GM23338 (cell line): Measurements from ENCODE around the gene ROBO1. TPM values are rescaled to one million over a fixed set of nuclear protein-coding genes. Genes with fewer than 3 reads are reported as not detected.

Experiments
- ATAC-seq: fragments of 200-7000 bp; cut with Tn5 transposase; 3 replicates; pipeline ENCODE4 v1.9.1; 2020
- DNase-seq: peaks from one replicate; pipeline ENCODE4 v3.0.0-alpha.2; 2015; ENCODE audit warnings: low spot score
- H2AFZ ChIP-seq: fragments of 200-600 bp; sonication (generic); 2 replicates; pipeline ENCODE4 v1.8.0; 2016; ENCODE audit warnings: antibody characterized with exemption, mild to moderate bottlenecking, moderate library complexity
- H3F3A ChIP-seq: fragments of 200-600 bp; sonication (generic); replicated peaks from 2 replicates; pipeline ENCODE4 v1.8.0; 2017; ENCODE audit warnings: antibody characterized with exemption, mixed run types, low read depth
- H3K27ac ChIP-seq: fragments of 200-600 bp; sonication (generic); 2 replicates; pipeline ENCODE4 v1.6.1; 2016; ENCODE audit warnings: low read depth
- H3K27me3 ChIP-seq: fragments of 200-600 bp; sonication (generic); 2 replicates; pipeline ENCODE4 v1.8.0; 2016; ENCODE audit warnings: mild to moderate bottlenecking, mixed run types, moderate library complexity; ENCODE audit not compliant: insufficient read depth
- H3K36me3 ChIP-seq: fragments of 200-600 bp; sonication (generic); 2 replicates; pipeline ENCODE4 v1.8.0; 2016; ENCODE audit warnings: mild to moderate bottlenecking; ENCODE audit not compliant: insufficient read depth
- H3K4me1 ChIP-seq: fragments of 200-600 bp; sonication (generic); 2 replicates; pipeline ENCODE4 v1.8.0; 2016; ENCODE audit warnings: mild to moderate bottlenecking, moderate library complexity; ENCODE audit not compliant: insufficient read depth
- H3K4me2 ChIP-seq: fragments of 200-600 bp; sonication (generic); 2 replicates; pipeline ENCODE4 v1.7.1; 2017; ENCODE audit warnings: mixed run types
- H3K4me3 ChIP-seq: fragments of 200-600 bp; sonication (generic); 2 replicates; pipeline ENCODE4 v1.6.1; 2016; ENCODE audit warnings: mixed run types
- H3K79me2 ChIP-seq: fragments of 200-600 bp; sonication (generic); replicated peaks from 2 replicates; pipeline ENCODE4 v1.8.0; 2017; ENCODE audit warnings: mild to moderate bottlenecking; ENCODE audit not compliant: insufficient read depth
- H3K9me2 ChIP-seq: fragments of 200-600 bp; sonication (generic); 2 replicates; pipeline ENCODE4 v1.8.0; 2017; ENCODE audit not compliant: insufficient read depth
- H4K20me1 ChIP-seq: fragments of 200-600 bp; sonication (generic); replicated peaks from 2 replicates; pipeline ENCODE4 v1.8.0; 2017; ENCODE audit warnings: mild to moderate bottlenecking; ENCODE audit not compliant: insufficient read depth
- H3K27ac Mint-ChIP-seq: 2 replicates; pipeline ENCODE4 v1.8.0; 2020; ENCODE audit warnings: inconsistent platforms, mild to moderate bottlenecking, moderate library complexity, mixed read lengths
- H3K27me3 Mint-ChIP-seq: 3 replicates; pipeline ENCODE4 v1.8.0; 2022; ENCODE audit warnings: low read depth, mild to moderate bottlenecking, moderate library complexity, mixed read lengths, inconsistent platforms; ENCODE audit not compliant: insufficient read depth, poor library complexity
- H3K36me3 Mint-ChIP-seq: 3 replicates; pipeline ENCODE4 v1.8.0; 2021; ENCODE audit warnings: low read depth, mild to moderate bottlenecking, inconsistent platforms, moderate library complexity, mixed read lengths
- H3K4me1 Mint-ChIP-seq: 3 replicates; pipeline ENCODE4 v1.8.0; 2020; ENCODE audit warnings: mild to moderate bottlenecking, inconsistent platforms, mixed read lengths
- H3K4me3 Mint-ChIP-seq: 3 replicates; pipeline ENCODE4 v1.8.0; 2021; ENCODE audit warnings: moderate library complexity, mild to moderate bottlenecking, inconsistent platforms, mixed read lengths
- H3K9me3 Mint-ChIP-seq: 3 replicates; pipeline ENCODE4 v1.8.0; 2020; ENCODE audit warnings: moderate library complexity, mild to moderate bottlenecking, inconsistent platforms, mixed read lengths
- CREB1 ChIP-seq: fragments of 250-450 bp; sonication (Bioruptor Pico); IDR thresholded peaks from 2 replicates; pipeline ENCODE4 v1.5.0; 2020; ENCODE audit warnings: low read depth, mild to moderate bottlenecking, moderate library complexity
- CTCF ChIP-seq, 2 experiments: fragments of 200-600 bp in 1 of 2; sonication (generic) in 1 of 2; conservative IDR thresholded peaks; 2 replicates each; pipeline versions ENCODE4 v1.5.1 to v1.6.1; 2016 to 2017; ENCODE audit warnings: antibody characterized with exemption in 2 of 2, low read depth in 2 of 2, mild to moderate bottlenecking in 2 of 2, moderate library complexity in 1 of 2
- EZH2phosphoT487 ChIP-seq: fragments of 200-600 bp; sonication (generic); IDR thresholded peaks from one replicate; pipeline ENCODE4 v1.8.1; 2018; ENCODE audit warnings: antibody characterized with exemption; ENCODE audit not compliant: unreplicated experiment
- JUNB ChIP-seq: IDR thresholded peaks from one replicate; pipeline ENCODE4 v1.6.1; 2016; ENCODE audit warnings: antibody characterized with exemption; ENCODE audit not compliant: unreplicated experiment
- STAT1 ChIP-seq: IDR thresholded peaks from one replicate; pipeline ENCODE4 v1.6.1; 2016; ENCODE audit warnings: antibody characterized with exemption; ENCODE audit not compliant: unreplicated experiment
- ZNF114 ChIP-seq: fragments of 250-450 bp; sonication (Bioruptor Pico); IDR thresholded peaks from 2 replicates; pipeline ENCODE4 v1.5.0; 2020; ENCODE audit warnings: mild to moderate bottlenecking, moderate library complexity
- polyA plus RNA-seq: library from polyadenylated mRNA; unstranded; fragments of >200 nt; fragmentation: Nextera tagmentation; extraction: Ambion mirVana; gene quantifications from 2 replicates; pipeline ENCODE4 v1.2.1, GENCODE V29; 2016
- total RNA-seq: library from RNA; depleted of rRNA; stranded (reverse); fragments of >200 nt; shearing (Covaris generic); gene quantifications from 2 replicates; pipeline ENCODE4 v1.2.3, GENCODE V29; 2014

The ROBO1 gene
- total and polyA plus RNA-seq, 2 experiments from 2014 or later = 19.2 to 78.3 TPM

GRCh38 chr3:78741066-78741645 is 1026.6 kb downstream of the ROBO1 start:
- Histone ChIP-seq H3K4me3 (no peak overlapping the region), H3K4me2 (no peak overlapping the region), H2AFZ (no peak overlapping the region), H3K4me1 (no peaks in the 10 kb centered on the region; the same call in 1 of the 2 replicates), H3K27me3 (no peaks in the 10 kb centered on the region), H3F3A (no peaks in the 10 kb centered on the region), H3K36me3 (no peaks in the 10 kb centered on the region), H3K9me2 (no peaks in the 10 kb centered on the region), H4K20me1 (no peaks in the 10 kb centered on the region), H3K27ac (no peak overlapping the region), H3K79me2 (no peaks in the 10 kb centered on the region)
- Mint-ChIP-seq H3K4me1 (peaks cover 16% of the 10 kb centered on the region), H3K4me3 (no peak overlapping the region), H3K9me3 (no peaks in the 10 kb centered on the region), H3K27ac (no peak overlapping the region), H3K36me3 (no peaks in the 10 kb centered on the region), H3K27me3 (no peaks in the 10 kb centered on the region)
- ATAC-seq (no peak), DNase-seq (peak; percentile 57)
- no peak for TF ChIP-seq ZNF114 (CRISPR knock-in tag)
- peak in 1 of 2 experiments; percentile 86; a peak in 3 of 4 replicates for TF ChIP-seq CTCF (conservative IDR thresholded peaks at IDR 0.05; ENCODE audit: low read depth in 2 of 2)
- TF ChIP-seq STAT1 = no peak
- no peak for TF ChIP-seq JUNB

- TF ChIP-seq EZH2phosphoT487 = no peak
- Mint-ChIP-seq H3K27ac (no peak overlapping the region), H3K9me3 (no peaks in the 10 kb centered on the region), H3K36me3 (no peaks in the 10 kb centered on the region), H3K4me3 (no peak overlapping the region), H3K4me1 (peaks cover 20% of the 10 kb centered on the region), H3K27me3 (no peaks in the 10 kb centered on the region)
- DNase-seq = no peak
- H3K79me2 ChIP-seq = no peaks in the 10 kb centered on the region
- H3K27ac ChIP-seq = no peak overlapping the region
- no peak for ATAC-seq
- no peaks in the 10 kb centered on the region for H3K27me3 ChIP-seq
- peaks cover 6% of the 10 kb centered on the region; the same call in 1 of the 2 replicates for H3K4me1 ChIP-seq
- H3K4me3 ChIP-seq = no peak overlapping the region
- no peaks in the 10 kb centered on the region for H3K9me2 ChIP-seq
- H3K36me3 ChIP-seq = no peaks in the 10 kb centered on the region
- no peak overlapping the region for H3K4me2 ChIP-seq
- H4K20me1 ChIP-seq = no peaks in the 10 kb centered on the region
- H3F3A ChIP-seq = no peaks in the 10 kb centered on the region
- no peak overlapping the region for H2AFZ ChIP-seq
Observed at GRCh38 chr3:78738833-78739232, 1029.0 kb downstream of the ROBO1 start.

- no peaks in the 10 kb centered on the region for H3K9me2 ChIP-seq
- H3F3A ChIP-seq = no peaks in the 10 kb centered on the region
- H3K4me1 Mint-ChIP-seq = peaks cover 25% of the 10 kb centered on the region
- no peaks in the 10 kb centered on the region for H3K36me3 ChIP-seq
- peak overlapping the region; percentile 86 for H3K27ac Mint-ChIP-seq
- H3K27ac ChIP-seq = no peak overlapping the region
- no peaks in the 10 kb centered on the region for H3K36me3 Mint-ChIP-seq
- no peaks in the 10 kb centered on the region for H3K27me3 ChIP-seq
- peaks cover 12% of the 10 kb centered on the region for H3K4me1 ChIP-seq
- H2AFZ ChIP-seq = no peak overlapping the region
- H3K9me3 Mint-ChIP-seq = no peaks in the 10 kb centered on the region
- H3K79me2 ChIP-seq = no peaks in the 10 kb centered on the region
- no peaks in the 10 kb centered on the region for H3K27me3 Mint-ChIP-seq
- no peaks in the 10 kb centered on the region for H4K20me1 ChIP-seq
- DNase-seq (no peak), ATAC-seq (no peak)
- H3K4me3 Mint-ChIP-seq = no peak overlapping the region
- H3K4me3 ChIP-seq = no peak overlapping the region
- 0 out of 2 replicates have a peak overlapping the region, but pooled peaks have one; percentile 10 for H3K4me2 ChIP-seq
- TF ChIP-seq CREB1 (CRISPR knock-in tag) (no peak), CTCF (conservative IDR thresholded peaks at IDR 0.05; ENCODE audit: low read depth in 2 of 2) (no peak), ZNF114 (CRISPR knock-in tag) (no peak), JUNB (no peak)
Observed at GRCh38 chr3:78737988-78738387, 1029.8 kb downstream of the ROBO1 start.
